ENCODE data around the gene CYP4F8.
"Not testable (repeated sequence)": the region's sequence is repeated elsewhere in the genome, so short reads cannot be mapped to it uniquely, and the experiment has no call there.

CYP4F8 gene

GRCh38 chr19:15614507-15615379 is at the start of gene CYP4F8:
CYP4F8 (plus strand) TSS chr19:15615218; CDS start chr19:15615617, 399 bp downstream.
- in situ Hi-C loops (cut with HindIII; ENCODE audit: low sequenced_read_pairs): no loop called here

- in situ Hi-C loops (cut with HindIII; ENCODE audit: low sequenced_read_pairs): no loop called here
Observed at GRCh38 chr19:15570420-15570819, 44.6 kb upstream of the CYP4F8 start.

GRCh38 chr19:15575406-15575805 is 39.6 kb upstream of the CYP4F8 start:
- in situ Hi-C loops (cut with HindIII; ENCODE audit: low sequenced_read_pairs): no loop called here

- in situ Hi-C loops (cut with HindIII; ENCODE audit: low sequenced_read_pairs): no loop called here
Observed at GRCh38 chr19:15576526-15577156, 38.4 kb upstream of the CYP4F8 start.

GRCh38 chr19:15577184-15577771 is 37.7 kb upstream of the CYP4F8 start:
- in situ Hi-C loops (cut with HindIII; ENCODE audit: low sequenced_read_pairs): no loop called here

- in situ Hi-C loops (cut with HindIII; ENCODE audit: low sequenced_read_pairs): no loop called here
Observed at GRCh38 chr19:15583346-15583745, 31.7 kb upstream of the CYP4F8 start.

GRCh38 chr19:15584095-15584494 is 30.9 kb upstream of the CYP4F8 start:
- in situ Hi-C loops (cut with HindIII; ENCODE audit: low sequenced_read_pairs): no loop called here

- in situ Hi-C loops (cut with HindIII; ENCODE audit: low sequenced_read_pairs): no loop called here
Observed at GRCh38 chr19:15584541-15585115, 30.4 kb upstream of the CYP4F8 start.

- in situ Hi-C loops (cut with HindIII; ENCODE audit: low sequenced_read_pairs): no loop called here
Observed at GRCh38 chr19:15587663-15588062, 27.4 kb upstream of the CYP4F8 start.

GRCh38 chr19:15588265-15588664 is 26.8 kb upstream of the CYP4F8 start:
- in situ Hi-C loops (cut with HindIII; ENCODE audit: low sequenced_read_pairs): no loop called here

GRCh38 chr19:15589760-15590451 is 25.1 kb upstream of the CYP4F8 start:
- in situ Hi-C loops (cut with HindIII; ENCODE audit: low sequenced_read_pairs): no loop called here

- in situ Hi-C loops (cut with HindIII; ENCODE audit: low sequenced_read_pairs): no loop called here
Observed at GRCh38 chr19:15591796-15592195, 23.2 kb upstream of the CYP4F8 start.

GRCh38 chr19:15592506-15592905 is 22.5 kb upstream of the CYP4F8 start:
- in situ Hi-C loops (cut with HindIII; ENCODE audit: low sequenced_read_pairs): not testable (repeated sequence)

- in situ Hi-C loops (cut with HindIII; ENCODE audit: low sequenced_read_pairs): not testable (repeated sequence)
Observed at GRCh38 chr19:15593766-15594165, 21.3 kb upstream of the CYP4F8 start.

- in situ Hi-C loops (cut with HindIII; ENCODE audit: low sequenced_read_pairs): no loop called here
Observed at GRCh38 chr19:15595069-15595468, 19.9 kb upstream of the CYP4F8 start.

- in situ Hi-C loops (cut with HindIII; ENCODE audit: low sequenced_read_pairs): not testable (repeated sequence)
Observed at GRCh38 chr19:15607978-15608925, 6.8 kb upstream of the CYP4F8 start.

- in situ Hi-C loops (cut with HindIII; ENCODE audit: low sequenced_read_pairs): no loop called here
Observed at GRCh38 chr19:15609261-15609660, 5.8 kb upstream of the CYP4F8 start.

- in situ Hi-C loops (cut with HindIII; ENCODE audit: low sequenced_read_pairs): no loop called here
Observed at GRCh38 chr19:15612342-15612741, 2.7 kb upstream of the CYP4F8 start.

- in situ Hi-C loops (cut with HindIII; ENCODE audit: low sequenced_read_pairs): no loop called here
Observed at GRCh38 chr19:15613338-15613737, 1.7 kb upstream of the CYP4F8 start.

- in situ Hi-C loops (cut with HindIII; ENCODE audit: low sequenced_read_pairs): no loop called here
Observed at GRCh38 chr19:15615526-15615925, 508 bp downstream of the CYP4F8 start.
